ENCODE data around the gene SFTA2.

SFTA2 gene

GRCh38 chr6:30882759-30883684 lies 48.9 kb downstream of the SFTA2 start:
- Mint-ChIP-seq H3K4me3 (peak overlapping the region; percentile 74), H3K9me3 (no peaks in the 10 kb centered on the region), H3K27me3 (no peaks in the 10 kb centered on the region), H3K36me3 (no peaks in the 10 kb centered on the region), H3K4me1 (peaks cover 45% of the 10 kb centered on the region), H3K27ac (peak overlapping the region; percentile 65)

GRCh38 chr6:30882204-30882758 lies 49.7 kb downstream of the SFTA2 start:
- Mint-ChIP-seq H3K27ac (no peak overlapping the region), H3K4me1 (peaks cover 52% of the 10 kb centered on the region), H3K36me3 (no peaks in the 10 kb centered on the region), H3K9me3 (no peaks in the 10 kb centered on the region), H3K4me3 (no peak overlapping the region), H3K27me3 (no peaks in the 10 kb centered on the region)

GRCh38 chr6:30881392-30882203 lies 50.4 kb downstream of the SFTA2 start:
- Mint-ChIP-seq H3K9me3 (no peaks in the 10 kb centered on the region), H3K36me3 (no peaks in the 10 kb centered on the region), H3K4me1 (peaks cover 55% of the 10 kb centered on the region), H3K27me3 (no peaks in the 10 kb centered on the region), H3K4me3 (no peak overlapping the region), H3K27ac (peak overlapping the region; percentile 71)

Measured in activated naive CD4-positive, alpha-beta T cell treated with anti-CD3 and anti-CD28 coated beads, Interleukin-2, amount 50 U/mL, for 24 hours (primary cell).